Liver (tissue), 9 donors: ENCODE results near the gene ACTN4. TPM values are rescaled to one million over a fixed set of nuclear protein-coding genes. Genes with fewer than 3 reads are reported as not detected.
A peak's percentile ranks its signal among the peaks of the same experiment; 100 is the strongest.

ENCODE experiments used
- DNase-seq: peaks from one replicate; pipeline ENCODE4 v3.0.0-alpha.2; 2017; ENCODE audit warnings: low spot score
- H3K27ac ChIP-seq, 2 donors: one replicate each; pipeline ENCODE4 v1.7.0; 2013; ENCODE audit warnings: inconsistent platforms in 2 of 2, low read length in 2 of 2, control low read depth in 1 of 2, low read depth in 1 of 2, mild to moderate bottlenecking in 1 of 2
- H3K27me3 ChIP-seq, 4 donors: one replicate each; pipeline versions ENCODE4 v1.6.1 to v1.7.0; 2013; ENCODE audit warnings: low read length in 3 of 4, inconsistent platforms in 1 of 4, mild to moderate bottlenecking in 1 of 4, moderate library complexity in 1 of 4; ENCODE audit not compliant: control insufficient read depth in 4 of 4, insufficient read depth in 4 of 4
- H3K36me3 ChIP-seq, 4 donors: one replicate each; pipeline versions ENCODE4 v1.6.1 to v1.7.0; 2013; ENCODE audit warnings: low read length in 3 of 4, mild to moderate bottlenecking in 3 of 4, low read depth in 1 of 4, moderate library complexity in 1 of 4; ENCODE audit not compliant: control insufficient read depth in 4 of 4, insufficient read depth in 3 of 4
- H3K4me1 ChIP-seq, 4 donors: one replicate each; pipeline versions ENCODE4 v1.6.1 to v1.7.0; 2013; ENCODE audit warnings: low read length in 3 of 4, mild to moderate bottlenecking in 3 of 4, moderate library complexity in 1 of 4; ENCODE audit not compliant: control insufficient read depth in 4 of 4, insufficient read depth in 4 of 4
- H3K4me3 ChIP-seq, 3 donors: one replicate each; pipeline versions ENCODE4 v1.6.1 to v1.7.0; 2013; ENCODE audit warnings: low read length in 3 of 3, control low read depth in 1 of 3, low read depth in 1 of 3, mild to moderate bottlenecking in 1 of 3
- H3K9ac ChIP-seq, 2 donors: one replicate each; pipeline ENCODE4 v1.7.0; 2013; ENCODE audit warnings: low read length in 2 of 2, mild to moderate bottlenecking in 2 of 2, moderate library complexity in 2 of 2, control low read depth in 1 of 2, low read depth in 1 of 2
- H3K9me3 ChIP-seq, 4 donors: one replicate each; pipeline versions ENCODE4 v1.6.1 to v1.7.0; 2013; ENCODE audit warnings: low read length in 3 of 4; ENCODE audit not compliant: control insufficient read depth in 4 of 4
- CTCF ChIP-seq: fragments of 150-350 bp; IDR thresholded peaks from 2 replicates; pipeline ENCODE4 v1.5.1; 2017; ENCODE audit warnings: improper control_type of control experiment, low read depth, low read length; ENCODE audit not compliant: missing input control
- EGR1 ChIP-seq, 2 donors: IDR thresholded peaks; 2 replicates each; pipeline ENCODE4 v1.6.1; 2016 to 2018; ENCODE audit warnings: antibody characterized with exemption in 2 of 2, low read depth in 2 of 2
- FOXA1 ChIP-seq: IDR thresholded peaks from 2 replicates; pipeline ENCODE4 v1.6.1; 2016; ENCODE audit warnings: antibody characterized with exemption
- FOXA2 ChIP-seq: IDR thresholded peaks from 2 replicates; pipeline ENCODE4 v1.6.1; 2016; ENCODE audit warnings: antibody characterized with exemption
- GABPA ChIP-seq, 2 donors: IDR thresholded peaks in 1 of 2; conservative IDR thresholded peaks in 1 of 2; 2 replicates each; pipeline ENCODE4 v1.6.1; 2016; ENCODE audit warnings: antibody characterized with exemption in 2 of 2, mild to moderate bottlenecking in 1 of 2, moderate library complexity in 1 of 2
- HNF4A ChIP-seq, 2 donors: conservative IDR thresholded peaks; 2 replicates each; pipeline ENCODE4 v1.6.1; 2016; ENCODE audit warnings: antibody characterized with exemption in 2 of 2, mild to moderate bottlenecking in 2 of 2
- HNF4G ChIP-seq: IDR thresholded peaks from 2 replicates; pipeline ENCODE4 v1.6.1; 2016; ENCODE audit warnings: antibody characterized with exemption
- JUND ChIP-seq, 2 donors: IDR thresholded peaks; 2 replicates each; pipeline ENCODE4 v1.6.1; 2016; ENCODE audit warnings: antibody characterized with exemption in 2 of 2
- NR2F2 ChIP-seq: IDR thresholded peaks from 2 replicates; pipeline ENCODE4 v1.6.1; 2016; ENCODE audit warnings: antibody characterized with exemption
- RAD21 ChIP-seq, 2 donors: IDR thresholded peaks; 2 replicates each; pipeline ENCODE4 v1.6.1; 2016; ENCODE audit warnings: antibody characterized with exemption in 2 of 2, mild to moderate bottlenecking in 2 of 2
- RXRA ChIP-seq, 2 donors: IDR thresholded peaks; 2 replicates each; pipeline ENCODE4 v1.6.1; 2017 to 2018; ENCODE audit warnings: antibody characterized with exemption in 2 of 2, mild to moderate bottlenecking in 1 of 2
- SP1 ChIP-seq: IDR thresholded peaks from 2 replicates; pipeline ENCODE4 v1.6.1; 2018; ENCODE audit warnings: antibody characterized with exemption, mild to moderate bottlenecking
- TAF1 ChIP-seq: conservative IDR thresholded peaks from 2 replicates; pipeline ENCODE4 v1.6.1; 2016; ENCODE audit warnings: antibody characterized with exemption, mild to moderate bottlenecking
- YY1 ChIP-seq: IDR thresholded peaks from 2 replicates; pipeline ENCODE4 v1.6.1; 2016; ENCODE audit warnings: antibody characterized with exemption, mild to moderate bottlenecking
- ZBTB33 ChIP-seq: IDR thresholded peaks from 2 replicates; pipeline ENCODE4 v1.6.1; 2016; ENCODE audit warnings: antibody characterized with exemption
- WGBS: extraction: QIAGEN DNeasy Blood & Tissue Kit; methylation state at CpG from one replicate; pipeline ENCODE4 v1.1.7; 2013; 5-methylcytosine and 5-hydroxymethylcytosine counted together
- polyA plus RNA-seq, 2 donors: library from polyadenylated mRNA; stranded (reverse) in 1 of 2; unstranded in 1 of 2; fragments of 200-250 nt in 1 of 2; fragments of >200 nt in 1 of 2; fragmentation: Nextera tagmentation in 1 of 2; extraction: Ambion mirVana in 1 of 2; gene quantifications; one replicate each; pipeline versions ENCODE4 v1.2.1 to v1.2.3, GENCODE V29; 2013 to 2015
- total RNA-seq, 2 donors: library from RNA; depleted of rRNA; stranded (reverse); fragments of >200 nt; gene quantifications; one replicate each; pipeline ENCODE4 v1.2.3, GENCODE V29; 2014
- TF ChIP-seq, protein P1 (sequence below): IDR thresholded peaks from 2 replicates; pipeline ENCODE4 v1.6.1; 2016; ENCODE audit warnings: antibody characterized with exemption
- TF ChIP-seq, protein P2 (sequence below): IDR thresholded peaks from 2 replicates; pipeline ENCODE4 v1.6.1; 2016; ENCODE audit warnings: antibody characterized with exemption, mild to moderate bottlenecking
- TF ChIP-seq, protein P3 (sequence below): IDR thresholded peaks from 2 replicates; pipeline ENCODE4 v1.6.1; 2016; ENCODE audit warnings: antibody characterized with exemption
- donor health status: healthy.
- donor health status: healthy.
- donor health status: healthy.
- donor health status: healthy.
- donor health status: healthy.

Gene ACTN4
- total and polyA plus RNA-seq, 4 donors: 35.4 to 164 (median 98.7) TPM

GRCh38 chr19:38723606-38723965, 76.1 kb downstream of the ACTN4 start:
- 72% methylated on average over 11 of the region's 11 CpGs for WGBS
- H3K4me1 ChIP-seq: peaks cover 1 to 19% (median 7%) of the 10 kb centered on the region in 4 donors
- TF ChIP-seq YY1: no peak

DNA sequence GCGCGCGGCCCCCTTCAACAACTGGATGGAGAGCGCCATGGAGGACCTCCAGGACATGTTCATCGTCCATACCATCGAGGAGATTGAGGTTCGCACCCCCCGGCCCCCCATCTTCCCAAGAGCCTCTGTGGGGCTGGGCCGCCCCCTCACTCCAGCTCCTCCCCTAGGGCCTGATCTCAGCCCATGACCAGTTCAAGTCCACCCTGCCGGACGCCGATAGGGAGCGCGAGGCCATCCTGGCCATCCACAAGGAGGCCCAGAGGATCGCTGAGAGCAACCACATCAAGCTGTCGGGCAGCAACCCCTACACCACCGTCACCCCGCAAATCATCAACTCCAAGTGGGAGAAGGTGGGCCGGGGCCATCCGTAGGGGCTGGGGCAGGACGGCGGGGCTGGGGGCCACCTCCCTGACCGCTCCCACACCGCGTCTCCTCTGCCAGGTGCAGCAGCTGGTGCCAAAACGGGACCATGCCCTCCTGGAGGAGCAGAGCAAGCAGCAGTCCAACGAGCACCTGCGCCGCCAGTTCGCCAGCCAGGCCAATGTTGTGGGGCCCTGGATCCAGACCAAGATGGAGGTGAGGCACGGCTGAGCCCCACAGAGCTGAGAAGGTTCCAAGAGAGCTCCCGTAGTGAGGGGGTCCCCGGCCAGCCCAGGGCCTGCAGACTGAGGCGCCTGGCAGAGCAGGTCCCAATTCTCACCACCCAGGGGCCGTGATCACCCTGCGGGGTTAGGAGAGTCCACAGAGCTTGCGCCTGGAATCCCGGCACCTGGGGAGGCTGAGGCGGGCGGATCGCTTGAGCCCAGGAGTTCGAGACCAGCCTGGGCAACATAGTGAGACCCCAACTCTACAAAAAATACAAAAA, 76.8 kb downstream of the ACTN4 start:
- no peak overlapping the region for H3K9ac ChIP-seq
- DNase-seq: no peak
- no peaks in the 10 kb centered on the region for H3K9me3 ChIP-seq
- H3K27me3 ChIP-seq: no peaks in the 10 kb centered on the region
- H3K4me1 ChIP-seq: peaks cover 1 to 26% (median 8%) of the 10 kb centered on the region in 4 donors
- TF ChIP-seq TAF1 (no peak), HNF4G (no peak)
- 94% methylated on average over 42 of the region's 42 CpGs for WGBS
- H3K36me3 ChIP-seq: peaks cover 21 to 77% (median 38%) of the 10 kb centered on the region in 4 donors
- H3K4me3 ChIP-seq: no peak overlapping the region
- H3K27ac ChIP-seq: no peak overlapping the region

More at GRCh38 chr19:38723606-38723965, 76.1 kb downstream of the ACTN4 start:
- Histone ChIP-seq H3K36me3 (peaks cover 21 to 83% (median 38%) of the 10 kb centered on the region in 4 donors), H3K27me3 (no peaks in the 10 kb centered on the region), H3K27ac (no peak overlapping the region), H3K4me3 (no peak overlapping the region), H3K9me3 (no peaks in the 10 kb centered on the region), H3K9ac (no peak overlapping the region)
- no peak for DNase-seq

DNA sequence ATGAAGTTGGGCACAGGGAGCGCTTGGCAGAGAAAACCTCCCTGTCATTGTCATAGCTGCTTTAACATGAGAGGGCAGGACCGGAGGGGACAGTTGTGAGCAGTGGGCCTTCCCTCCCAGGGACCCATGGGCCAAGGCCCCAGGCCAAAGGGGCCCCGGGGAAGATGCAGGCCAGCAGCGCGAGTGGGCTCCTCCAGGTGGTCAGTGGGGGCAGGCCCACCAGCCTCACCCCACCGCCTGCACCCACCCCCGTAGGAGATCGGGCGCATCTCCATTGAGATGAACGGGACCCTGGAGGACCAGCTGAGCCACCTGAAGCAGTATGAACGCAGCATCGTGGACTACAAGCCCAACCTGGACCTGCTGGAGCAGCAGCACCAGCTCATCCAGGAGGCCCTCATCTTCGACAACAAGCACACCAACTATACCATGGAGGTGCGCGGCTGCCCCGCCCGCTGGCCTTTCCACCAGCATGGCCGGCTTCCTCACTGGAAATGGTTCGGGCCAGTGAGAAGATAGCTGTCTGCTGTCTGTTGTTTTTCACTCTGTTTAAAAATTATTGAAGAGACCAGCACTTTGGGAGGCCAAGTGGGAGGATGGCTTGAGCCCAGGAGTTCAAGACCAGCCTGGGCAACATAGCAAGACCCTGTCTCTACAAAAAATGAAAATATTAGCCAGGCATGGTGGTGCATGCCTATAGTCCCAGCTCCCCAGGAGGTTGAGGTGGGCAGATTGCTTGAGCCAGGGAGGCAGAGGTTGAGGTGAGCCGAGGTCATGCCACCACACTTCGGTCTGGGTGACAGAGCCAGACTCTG, 78.2 kb downstream of the ACTN4 start:
- 89% methylated on average over 21 of the region's 21 CpGs for WGBS
- peak overlapping the region; percentile 41 to 53 for H3K27ac ChIP-seq

More for the DNA sequence above, 78.2 kb downstream of the ACTN4 start:
- no peak overlapping the region for H3K4me3 ChIP-seq
- peaks cover 20 to 68% (median 39%) of the 10 kb centered on the region in 4 donors for H3K36me3 ChIP-seq
- H3K9ac ChIP-seq: no peak overlapping the region
- no peak for DNase-seq
- H3K9me3 ChIP-seq: no peaks in the 10 kb centered on the region
- no peaks in the 10 kb centered on the region for H3K27me3 ChIP-seq
- no peak for TF ChIP-seq HNF4A (conservative IDR thresholded peaks at IDR 0.05)
- no peak for TF ChIP-seq HNF4G
- no peak for TF ChIP-seq GABPA (IDR thresholded peaks at IDR 0.05 in 1 of 2, conservative IDR thresholded peaks at IDR 0.05 in 1 of 2)
- no peak for TF ChIP-seq FOXA2
- TF ChIP-seq, protein P1, sequence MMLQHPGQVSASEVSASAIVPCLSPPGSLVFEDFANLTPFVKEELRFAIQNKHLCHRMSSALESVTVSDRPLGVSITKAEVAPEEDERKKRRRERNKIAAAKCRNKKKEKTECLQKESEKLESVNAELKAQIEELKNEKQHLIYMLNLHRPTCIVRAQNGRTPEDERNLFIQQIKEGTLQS: no peak
- TF ChIP-seq JUND (IDR thresholded peaks at IDR 0.05): no peak
- no peak for TF ChIP-seq CTCF
- no peak for TF ChIP-seq FOXA1
- TF ChIP-seq, protein P2, sequence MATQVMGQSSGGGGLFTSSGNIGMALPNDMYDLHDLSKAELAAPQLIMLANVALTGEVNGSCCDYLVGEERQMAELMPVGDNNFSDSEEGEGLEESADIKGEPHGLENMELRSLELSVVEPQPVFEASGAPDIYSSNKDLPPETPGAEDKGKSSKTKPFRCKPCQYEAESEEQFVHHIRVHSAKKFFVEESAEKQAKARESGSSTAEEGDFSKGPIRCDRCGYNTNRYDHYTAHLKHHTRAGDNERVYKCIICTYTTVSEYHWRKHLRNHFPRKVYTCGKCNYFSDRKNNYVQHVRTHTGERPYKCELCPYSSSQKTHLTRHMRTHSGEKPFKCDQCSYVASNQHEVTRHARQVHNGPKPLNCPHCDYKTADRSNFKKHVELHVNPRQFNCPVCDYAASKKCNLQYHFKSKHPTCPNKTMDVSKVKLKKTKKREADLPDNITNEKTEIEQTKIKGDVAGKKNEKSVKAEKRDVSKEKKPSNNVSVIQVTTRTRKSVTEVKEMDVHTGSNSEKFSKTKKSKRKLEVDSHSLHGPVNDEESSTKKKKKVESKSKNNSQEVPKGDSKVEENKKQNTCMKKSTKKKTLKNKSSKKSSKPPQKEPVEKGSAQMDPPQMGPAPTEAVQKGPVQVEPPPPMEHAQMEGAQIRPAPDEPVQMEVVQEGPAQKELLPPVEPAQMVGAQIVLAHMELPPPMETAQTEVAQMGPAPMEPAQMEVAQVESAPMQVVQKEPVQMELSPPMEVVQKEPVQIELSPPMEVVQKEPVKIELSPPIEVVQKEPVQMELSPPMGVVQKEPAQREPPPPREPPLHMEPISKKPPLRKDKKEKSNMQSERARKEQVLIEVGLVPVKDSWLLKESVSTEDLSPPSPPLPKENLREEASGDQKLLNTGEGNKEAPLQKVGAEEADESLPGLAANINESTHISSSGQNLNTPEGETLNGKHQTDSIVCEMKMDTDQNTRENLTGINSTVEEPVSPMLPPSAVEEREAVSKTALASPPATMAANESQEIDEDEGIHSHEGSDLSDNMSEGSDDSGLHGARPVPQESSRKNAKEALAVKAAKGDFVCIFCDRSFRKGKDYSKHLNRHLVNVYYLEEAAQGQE: no peak
- no peak for TF ChIP-seq RXRA (IDR thresholded peaks at IDR 0.05)
- no peak for TF ChIP-seq ZBTB33
- TF ChIP-seq, protein P3, sequence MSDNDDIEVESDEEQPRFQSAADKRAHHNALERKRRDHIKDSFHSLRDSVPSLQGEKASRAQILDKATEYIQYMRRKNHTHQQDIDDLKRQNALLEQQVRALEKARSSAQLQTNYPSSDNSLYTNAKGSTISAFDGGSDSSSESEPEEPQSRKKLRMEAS: no peak
- TF ChIP-seq RAD21 (IDR thresholded peaks at IDR 0.05): no peak
- TF ChIP-seq YY1: no peak
- TF ChIP-seq TAF1: no peak
- TF ChIP-seq EGR1 (IDR thresholded peaks at IDR 0.05; ENCODE audit: low read depth in 2 of 2): no peak
- TF ChIP-seq SP1: no peak
- no peak for TF ChIP-seq NR2F2
- H3K4me1 ChIP-seq: peaks cover 1 to 32% (median 11%) of the 10 kb centered on the region in 4 donors
